ENCODE measurements around the gene ASAP3.

ASAP3 gene

DNA sequence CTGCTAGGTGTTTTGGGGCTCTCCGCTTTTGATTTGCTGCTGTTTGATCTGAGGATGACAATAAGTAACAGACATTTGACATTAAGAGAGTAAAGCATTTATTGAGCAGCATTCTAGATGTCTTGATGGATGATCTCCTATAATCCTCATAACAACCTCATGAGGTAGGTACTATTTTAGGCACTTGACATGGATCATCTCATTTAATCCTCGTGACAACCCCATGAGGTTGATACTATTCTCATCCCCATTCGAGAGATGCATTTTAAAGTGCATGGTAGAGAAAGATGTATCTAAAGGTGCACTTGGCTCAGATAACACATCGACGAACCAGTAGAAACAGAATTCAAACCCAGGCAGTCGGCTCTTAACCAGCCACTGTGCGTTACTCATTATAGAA is 86.1 kb downstream of the ASAP3 start:
- Histone ChIP-seq H3K4me3 (ENCODE audit: insufficient read depth in 1 of 2, low read depth in 1 of 2, low read length in 2 of 2) (no peak overlapping the region), H2BK5ac (ENCODE audit: low read depth, low read length, poor library complexity, severe bottlenecking) (no peak overlapping the region)
- 89% methylated on average over 5 of the region's 7 CpGs for whole genome bisulfite sequencing

GRCh38 chr1:23396380-23396779 is 87.6 kb downstream of the ASAP3 start:
- H3K79me1 ChIP-seq (replicated peaks; ENCODE audit: low read length, poor library complexity, severe bottlenecking): no peaks in the 10 kb centered on the region
- H3K9ac ChIP-seq (ENCODE audit: low read length): peak overlapping the region; percentile 84
- no peak overlapping the region for H3K4me2 ChIP-seq (ENCODE audit: low read length, poor library complexity, severe bottlenecking)
- H3K27me3 ChIP-seq (ENCODE audit: control insufficient read depth in 1 of 2, insufficient read depth in 1 of 2, low read length in 2 of 2): no peaks in the 10 kb centered on the region
- peak overlapping the region; percentile 21 to 64 for H3K18ac ChIP-seq (ENCODE audit: low read depth in 1 of 2, low read length in 2 of 2)
- DNase-seq: no peak
- H2BK15ac ChIP-seq (ENCODE audit: low read depth, poor library complexity, severe bottlenecking): no peak overlapping the region
- no peaks in the 10 kb centered on the region for H3K9me3 ChIP-seq (ENCODE audit: control insufficient read depth, low read length)
- H2AFZ ChIP-seq (ENCODE audit: low read depth, low read length): no peak overlapping the region
- H3K36me3 ChIP-seq (ENCODE audit: control insufficient read depth in 1 of 2, insufficient read depth in 2 of 2, low read depth in 1 of 2, low read length in 2 of 2): peaks cover 0 to 28% of the 10 kb centered on the region in 2 experiments
- peak overlapping the region; percentile 38 for H2AK5ac ChIP-seq (ENCODE audit: low read length, severe bottlenecking)
- peak overlapping the region in 1 of 2 experiments; percentile 2 for H3K4ac ChIP-seq (ENCODE audit: low read depth in 1 of 2, low read length in 2 of 2)
- no peak overlapping the region for H2BK120ac ChIP-seq (ENCODE audit: low read depth, low read length)
- no peak overlapping the region for H4K91ac ChIP-seq (ENCODE audit: low read length)
- H2BK12ac ChIP-seq (ENCODE audit: low read length in 2 of 2): peak overlapping the region in 1 of 2 experiments; percentile 9
- WGBS: 89% methylated on average over 1 of the region's 2 CpGs
- no peak overlapping the region for H3K23ac ChIP-seq (ENCODE audit: low read length in 2 of 2)
- H3K4me1 ChIP-seq (ENCODE audit: control insufficient read depth, insufficient read depth, low read depth, low read length): peaks cover 16% of the 10 kb centered on the region
- H4K8ac ChIP-seq (ENCODE audit: low read length): no peak overlapping the region
- no peak overlapping the region for H3K4me3 ChIP-seq (ENCODE audit: insufficient read depth in 1 of 2, low read depth in 1 of 2, low read length in 2 of 2)
- H3K14ac ChIP-seq (ENCODE audit: low read length in 2 of 2): no peak overlapping the region
- no peak overlapping the region for H2BK5ac ChIP-seq (ENCODE audit: low read depth, low read length, poor library complexity, severe bottlenecking)
- H3K27ac ChIP-seq (ENCODE audit: low read length, poor library complexity, severe bottlenecking): no peak overlapping the region

More for the DNA sequence above, 86.1 kb downstream of the ASAP3 start:
- no peak overlapping the region for H2AK5ac ChIP-seq (ENCODE audit: low read length, severe bottlenecking)
- H3K9me3 ChIP-seq (ENCODE audit: control insufficient read depth, low read length): no peaks in the 10 kb centered on the region
- no peak overlapping the region for H2BK15ac ChIP-seq (ENCODE audit: low read depth, poor library complexity, severe bottlenecking)
- H2BK120ac ChIP-seq (ENCODE audit: low read depth, low read length): no peak overlapping the region
- no peak overlapping the region for H2AFZ ChIP-seq (ENCODE audit: low read depth, low read length)
- peaks cover 25% of the 10 kb centered on the region for H3K4me1 ChIP-seq (ENCODE audit: control insufficient read depth, insufficient read depth, low read depth, low read length)
- H3K4ac ChIP-seq (ENCODE audit: low read depth in 1 of 2, low read length in 2 of 2): no peak overlapping the region
- peak overlapping the region in 1 of 2 experiments; percentile 38 for H2BK12ac ChIP-seq (ENCODE audit: low read length in 2 of 2)
- peaks cover 0 to 31% of the 10 kb centered on the region in 2 experiments for H3K36me3 ChIP-seq (ENCODE audit: control insufficient read depth in 1 of 2, insufficient read depth in 2 of 2, low read depth in 1 of 2, low read length in 2 of 2)
- H3K79me1 ChIP-seq (replicated peaks; ENCODE audit: low read length, poor library complexity, severe bottlenecking): no peaks in the 10 kb centered on the region
- H3K9ac ChIP-seq (ENCODE audit: low read length): no peak overlapping the region
- no peak overlapping the region for H4K91ac ChIP-seq (ENCODE audit: low read length)
- no peak overlapping the region for H3K14ac ChIP-seq (ENCODE audit: low read length in 2 of 2)
- H4K8ac ChIP-seq (ENCODE audit: low read length): no peak overlapping the region
- H3K23ac ChIP-seq (ENCODE audit: low read length in 2 of 2): no peak overlapping the region
- H3K27me3 ChIP-seq (ENCODE audit: control insufficient read depth in 1 of 2, insufficient read depth in 1 of 2, low read length in 2 of 2): no peaks in the 10 kb centered on the region
- DNase-seq: no peak
- no peak overlapping the region for H3K4me2 ChIP-seq (ENCODE audit: low read length, poor library complexity, severe bottlenecking)
- no peak overlapping the region for H3K18ac ChIP-seq (ENCODE audit: low read depth in 1 of 2, low read length in 2 of 2)
- H3K27ac ChIP-seq (ENCODE audit: low read length, poor library complexity, severe bottlenecking): no peak overlapping the region

- peaks cover 14% of the 10 kb centered on the region for H3K4me1 ChIP-seq (ENCODE audit: control insufficient read depth, insufficient read depth, low read depth, low read length)
- no peak overlapping the region for H3K4me2 ChIP-seq (ENCODE audit: low read length, poor library complexity, severe bottlenecking)
- H3K14ac ChIP-seq (ENCODE audit: low read length in 2 of 2): no peak overlapping the region
- peak overlapping the region; percentile 21 for H2BK15ac ChIP-seq (ENCODE audit: low read depth, poor library complexity, severe bottlenecking)
- peak overlapping the region; percentile 26 to 64 for H3K18ac ChIP-seq (ENCODE audit: low read depth in 1 of 2, low read length in 2 of 2)
- no peak overlapping the region for H4K8ac ChIP-seq (ENCODE audit: low read length)
- H3K36me3 ChIP-seq (ENCODE audit: control insufficient read depth in 1 of 2, insufficient read depth in 2 of 2, low read depth in 1 of 2, low read length in 2 of 2): peaks cover 0 to 28% of the 10 kb centered on the region in 2 experiments
- H3K23ac ChIP-seq (ENCODE audit: low read length in 2 of 2): no peak overlapping the region
- H2AFZ ChIP-seq (ENCODE audit: low read depth, low read length): no peak overlapping the region
- no peaks in the 10 kb centered on the region for H3K79me1 ChIP-seq (replicated peaks; ENCODE audit: low read length, poor library complexity, severe bottlenecking)
- WGBS: 85% methylated on average over 4 of the region's 4 CpGs
- no peak for DNase-seq
- H3K27me3 ChIP-seq (ENCODE audit: control insufficient read depth in 1 of 2, insufficient read depth in 1 of 2, low read length in 2 of 2): no peaks in the 10 kb centered on the region
- H2BK12ac ChIP-seq (ENCODE audit: low read length in 2 of 2): peak overlapping the region; percentile 9 to 66
- peak overlapping the region; percentile 11 for H4K91ac ChIP-seq (ENCODE audit: low read length)
- H2BK120ac ChIP-seq (ENCODE audit: low read depth, low read length): peak overlapping the region; percentile 75
- H3K9ac ChIP-seq (ENCODE audit: low read length): peak overlapping the region; percentile 84
- H3K4ac ChIP-seq (ENCODE audit: low read depth in 1 of 2, low read length in 2 of 2): peak overlapping the region; percentile 2 to 52
- no peak overlapping the region for H3K4me3 ChIP-seq (ENCODE audit: insufficient read depth in 1 of 2, low read depth in 1 of 2, low read length in 2 of 2)
- no peaks in the 10 kb centered on the region for H3K9me3 ChIP-seq (ENCODE audit: control insufficient read depth, low read length)
- H2AK5ac ChIP-seq (ENCODE audit: low read length, severe bottlenecking): peak overlapping the region; percentile 38
- no peak overlapping the region for H2BK5ac ChIP-seq (ENCODE audit: low read depth, low read length, poor library complexity, severe bottlenecking)
- H3K27ac ChIP-seq (ENCODE audit: low read length, poor library complexity, severe bottlenecking): no peak overlapping the region
Observed at GRCh38 chr1:23395849-23396248, 88.1 kb downstream of the ASAP3 start.

- Histone ChIP-seq H3K4me3 (ENCODE audit: insufficient read depth in 1 of 2, low read depth in 1 of 2, low read length in 2 of 2) (peak overlapping the region in 1 of 2 experiments; percentile 52), H4K8ac (ENCODE audit: low read length) (peak overlapping the region; percentile 74), H2BK120ac (ENCODE audit: low read depth, low read length) (peak overlapping the region; percentile 75), H3K27me3 (ENCODE audit: control insufficient read depth in 1 of 2, insufficient read depth in 1 of 2, low read length in 2 of 2) (no peaks in the 10 kb centered on the region), H3K4me1 (ENCODE audit: control insufficient read depth, insufficient read depth, low read depth, low read length) (peaks cover 14% of the 10 kb centered on the region), H3K9me3 (ENCODE audit: control insufficient read depth, low read length) (no peaks in the 10 kb centered on the region), H3K4ac (ENCODE audit: low read depth in 1 of 2, low read length in 2 of 2) (peak overlapping the region; percentile 62 to 100), H2AK5ac (ENCODE audit: low read length, severe bottlenecking) (peak overlapping the region; percentile 81), H2AFZ (ENCODE audit: low read depth, low read length) (no peak overlapping the region), H3K36me3 (ENCODE audit: control insufficient read depth in 1 of 2, insufficient read depth in 2 of 2, low read depth in 1 of 2, low read length in 2 of 2) (peaks cover 0 to 32% of the 10 kb centered on the region in 2 experiments), H4K91ac (ENCODE audit: low read length) (peak overlapping the region; percentile 53), H3K79me1 (replicated peaks; ENCODE audit: low read length, poor library complexity, severe bottlenecking) (no peaks in the 10 kb centered on the region), H3K4me2 (ENCODE audit: low read length, poor library complexity, severe bottlenecking) (no peak overlapping the region), H3K27ac (ENCODE audit: low read length, poor library complexity, severe bottlenecking) (peak overlapping the region; percentile 17), H3K18ac (ENCODE audit: low read depth in 1 of 2, low read length in 2 of 2) (peak overlapping the region; percentile 90 to 95), H3K23ac (ENCODE audit: low read length in 2 of 2) (no peak overlapping the region), H2BK5ac (ENCODE audit: low read depth, low read length, poor library complexity, severe bottlenecking) (no peak overlapping the region), H2BK12ac (ENCODE audit: low read length in 2 of 2) (peak overlapping the region; percentile 90 to 97), H2BK15ac (ENCODE audit: low read depth, poor library complexity, severe bottlenecking) (no peak overlapping the region), H3K14ac (ENCODE audit: low read length in 2 of 2) (no peak overlapping the region), H3K9ac (ENCODE audit: low read length) (peak overlapping the region; percentile 84)
- WGBS: 61% methylated on average over 8 of the region's 8 CpGs
- DNase-seq: no peak
Observed at GRCh38 chr1:23395154-23395724, 88.7 kb downstream of the ASAP3 start.

Measured in mesenchymal stem cell (in vitro differentiated cells and primary cell).